ENCODE measurements around the gene LTB.

Gene LTB

GRCh38 chr6:31573239-31574105, 8.8 kb downstream of the LTB start:
- no peak for TF ChIP-seq CTCF (IDR thresholded peaks at IDR 0.05; ENCODE audit: insufficient read depth, low read length, poor library complexity, severe bottlenecking)
- peak overlapping the region; percentile 71 for H3K4me3 ChIP-seq (replicated peaks; ENCODE audit: low read depth, low read length)
- no peak for DNase-seq (ENCODE audit: extremely low read depth, insufficient read length)
- peaks cover 9% of the 10 kb centered on the region for H3K36me3 ChIP-seq (ENCODE audit: control insufficient read depth, insufficient read depth, low read length)
- no peaks in the 10 kb centered on the region for H3K27me3 ChIP-seq (replicated peaks; ENCODE audit: control insufficient read depth, insufficient read depth, low read length)

- peak; percentile 80 for DNase-seq (ENCODE audit: extremely low read depth, insufficient read length)
- Histone ChIP-seq H3K36me3 (ENCODE audit: control insufficient read depth, insufficient read depth, low read length) (peaks cover 4% of the 10 kb centered on the region), H3K27me3 (replicated peaks; ENCODE audit: control insufficient read depth, insufficient read depth, low read length) (no peaks in the 10 kb centered on the region), H3K4me3 (replicated peaks; ENCODE audit: low read depth, low read length) (peak within 1 kb of the TSS; percentile 71)
- TF ChIP-seq CTCF (IDR thresholded peaks at IDR 0.05; ENCODE audit: insufficient read depth, low read length, poor library complexity, severe bottlenecking): no peak
These were observed 9.9 kb downstream of the LTB start, which contains the start of gene LTA for GRCh38 chr6:31572041-31572911. Gene LTA (plus strand): TSS chr6:31572289. CDS start chr6:31572743, 454 bp downstream.

- H3K4me3 ChIP-seq (replicated peaks; ENCODE audit: low read depth, low read length): no peak overlapping the region
- no peak for DNase-seq (ENCODE audit: extremely low read depth, insufficient read length)
- no peaks in the 10 kb centered on the region for H3K36me3 ChIP-seq (ENCODE audit: control insufficient read depth, insufficient read depth, low read length)
- no peaks in the 10 kb centered on the region for H3K27me3 ChIP-seq (replicated peaks; ENCODE audit: control insufficient read depth, insufficient read depth, low read length)
- TF ChIP-seq CTCF (IDR thresholded peaks at IDR 0.05; ENCODE audit: insufficient read depth, low read length, poor library complexity, severe bottlenecking): no peak
These were observed 12.2 kb downstream of the LTB start for GRCh38 chr6:31569861-31570536.

GRCh38 chr6:31568537-31568961, 13.7 kb downstream of the LTB start:
- H3K27me3 ChIP-seq (replicated peaks; ENCODE audit: control insufficient read depth, insufficient read depth, low read length): no peaks in the 10 kb centered on the region
- H3K36me3 ChIP-seq (ENCODE audit: control insufficient read depth, insufficient read depth, low read length): no peaks in the 10 kb centered on the region
- DNase-seq (ENCODE audit: extremely low read depth, insufficient read length): no peak
- peak overlapping the region; percentile 17; the same call in 1 of the 2 replicates for H3K4me3 ChIP-seq (replicated peaks; ENCODE audit: low read depth, low read length)
- no peak for TF ChIP-seq CTCF (IDR thresholded peaks at IDR 0.05; ENCODE audit: insufficient read depth, low read length, poor library complexity, severe bottlenecking)

GRCh38 chr6:31567531-31568370, 14.5 kb downstream of the LTB start:
- no peak for TF ChIP-seq CTCF (IDR thresholded peaks at IDR 0.05; ENCODE audit: insufficient read depth, low read length, poor library complexity, severe bottlenecking)
- no peaks in the 10 kb centered on the region for H3K36me3 ChIP-seq (ENCODE audit: control insufficient read depth, insufficient read depth, low read length)
- H3K27me3 ChIP-seq (replicated peaks; ENCODE audit: control insufficient read depth, insufficient read depth, low read length): no peaks in the 10 kb centered on the region
- peak overlapping the region; percentile 9; the same call in 1 of the 2 replicates for H3K4me3 ChIP-seq (replicated peaks; ENCODE audit: low read depth, low read length)
- DNase-seq (ENCODE audit: extremely low read depth, insufficient read length): no peak

Data from GM06990 (cell line).